AG10803 (cell line): ENCODE data around the gene DPH7.
"Not testable (repeated sequence)": the region's sequence is repeated elsewhere in the genome, so short reads cannot be mapped to it uniquely, and the experiment has no call there.

Experiments used
- DNase-seq: peaks from one replicate; pipeline ENCODE4 v3.0.0; 2010; ENCODE audit warnings: low read depth
- H3K4me3 ChIP-seq: 2 replicates; pipeline ENCODE4 v1.5.1; 2011; ENCODE audit warnings: mild to moderate bottlenecking, low read length, control low read depth
- CTCF ChIP-seq: conservative IDR thresholded peaks from 2 replicates; pipeline ENCODE4 v1.5.1; 2011; ENCODE audit warnings: mild to moderate bottlenecking, low read length, control low read depth, inconsistent platforms

Gene DPH7

GRCh38 chr9:137511758-137512463 lies 66.8 kb downstream of the DPH7 start:
- H3K4me3 ChIP-seq = no peak overlapping the region
- TF ChIP-seq CTCF = no peak
- DNase-seq = no peak

DNA sequence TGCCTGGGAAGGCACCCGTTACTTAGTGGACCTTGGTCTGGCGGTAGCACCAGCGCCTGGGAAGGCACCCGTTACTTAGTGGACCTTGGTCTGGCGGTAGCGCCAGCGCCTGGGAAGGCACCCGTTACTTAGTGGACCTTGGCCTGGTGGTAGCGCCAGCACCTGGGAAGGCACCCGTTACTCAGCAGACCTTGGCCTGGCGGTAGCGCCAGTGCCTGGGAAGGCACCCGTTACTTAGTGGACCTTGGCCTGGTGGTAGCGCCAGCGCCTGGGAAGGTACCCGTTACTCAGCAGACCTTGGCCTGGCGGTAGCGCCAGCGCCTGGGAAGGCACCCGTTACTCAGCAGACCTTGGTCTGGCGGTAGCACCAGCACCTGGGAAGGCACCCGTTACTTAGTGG lies 67.6 kb downstream of the DPH7 start:
- DNase-seq, H3K4me3 ChIP-seq: not testable (repeated sequence)

- TF ChIP-seq CTCF = no peak
- H3K4me3 ChIP-seq = no peak overlapping the region
- no peak for DNase-seq
Measured at GRCh38 chr9:137509198-137509597, 69.5 kb downstream of the DPH7 start.

GRCh38 chr9:137506702-137507171 lies 72.0 kb downstream of the DPH7 start:
- no peak for TF ChIP-seq CTCF
- peak; percentile 93 for DNase-seq
- no peak overlapping the region for H3K4me3 ChIP-seq

DNA sequence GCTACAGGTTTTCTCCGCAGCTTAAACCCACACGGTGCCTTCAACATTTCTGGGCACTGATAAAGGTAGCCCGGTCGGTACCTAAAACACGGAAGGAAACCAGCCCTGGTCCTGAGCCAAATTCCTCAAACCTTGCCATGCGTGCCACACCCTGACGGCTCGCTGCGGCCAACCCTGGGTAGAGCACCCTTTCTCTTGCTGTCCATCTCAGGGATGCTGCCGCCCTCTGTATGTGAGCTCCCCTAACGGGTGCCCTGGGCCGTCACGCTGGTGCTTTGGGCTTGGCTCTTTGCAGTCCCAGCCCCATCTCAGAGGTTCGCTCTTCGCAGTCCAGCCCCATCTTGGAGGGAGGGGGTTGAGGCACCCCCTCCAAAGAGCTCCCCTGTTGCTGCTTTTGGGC lies 72.5 kb downstream of the DPH7 start:
- no peak for TF ChIP-seq CTCF
- no peak overlapping the region for H3K4me3 ChIP-seq
- no peak for DNase-seq

- H3K4me3 ChIP-seq = no peak overlapping the region
- no peak for TF ChIP-seq CTCF
- DNase-seq = no peak
Measured at GRCh38 chr9:137505421-137506140, 73.1 kb downstream of the DPH7 start.
